ENCODE measurements around the gene OPCML. TPM values are rescaled to one million over a fixed set of nuclear protein-coding genes. Genes with fewer than 3 reads are reported as not detected.

OPCML gene
- total RNA-seq, 1 donor from 2014 or later, result 1.7 TPM

DNA sequence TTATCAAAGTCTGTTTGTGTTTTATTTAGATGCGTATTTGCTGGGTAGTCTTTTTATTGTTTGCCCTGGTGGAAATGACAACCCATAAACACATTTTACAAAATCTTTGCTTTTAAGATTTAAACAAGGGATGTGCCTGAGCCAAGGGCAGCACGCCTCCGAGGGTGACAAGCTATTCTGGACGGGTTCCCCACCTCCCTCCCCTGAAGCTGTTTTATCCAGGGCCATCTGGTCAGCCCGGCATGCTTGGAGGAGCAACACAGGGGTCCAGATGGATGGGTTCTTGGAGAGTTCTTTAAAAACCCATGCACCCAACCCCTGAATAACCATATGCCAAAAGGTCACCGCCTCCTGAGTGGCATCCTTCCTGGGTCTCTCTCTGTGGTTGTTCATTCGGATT is 408.9 kb downstream of the OPCML start:
- Mint-ChIP-seq H3K4me1 (ENCODE audit: low read depth) (no peaks in the 10 kb centered on the region), H3K4me3 (ENCODE audit: low read depth) (no peak overlapping the region)

DNA sequence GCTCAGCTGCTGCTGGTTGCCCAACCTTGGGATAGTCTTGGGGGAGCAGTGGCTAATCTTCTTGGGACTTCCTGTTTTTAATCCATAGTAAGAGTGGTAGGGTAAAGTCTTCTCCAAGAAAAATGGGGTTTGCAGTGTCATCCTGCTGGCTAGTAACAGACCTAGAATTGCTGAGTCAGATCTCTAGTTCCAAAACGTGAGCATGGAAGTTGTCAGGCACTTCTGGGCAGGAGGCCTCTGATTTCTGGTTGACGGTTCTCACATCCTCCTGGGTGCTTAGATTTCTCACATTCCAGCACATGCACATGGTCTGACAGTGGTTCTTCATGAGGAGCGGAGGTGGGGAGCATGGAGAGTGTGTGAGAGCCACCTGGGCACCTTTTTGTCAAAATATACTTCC is 410.0 kb downstream of the OPCML start:
- Mint-ChIP-seq H3K27ac (no peak overlapping the region), H3K27me3 (peaks cover 4% of the 10 kb centered on the region), H3K4me1 (ENCODE audit: low read depth) (no peaks in the 10 kb centered on the region), H3K9me3 (ENCODE audit: low read depth) (no peaks in the 10 kb centered on the region), H3K36me3 (ENCODE audit: insufficient read depth) (no peaks in the 10 kb centered on the region), H3K4me3 (ENCODE audit: low read depth) (no peak overlapping the region)
- TF ChIP-seq, protein P1, sequence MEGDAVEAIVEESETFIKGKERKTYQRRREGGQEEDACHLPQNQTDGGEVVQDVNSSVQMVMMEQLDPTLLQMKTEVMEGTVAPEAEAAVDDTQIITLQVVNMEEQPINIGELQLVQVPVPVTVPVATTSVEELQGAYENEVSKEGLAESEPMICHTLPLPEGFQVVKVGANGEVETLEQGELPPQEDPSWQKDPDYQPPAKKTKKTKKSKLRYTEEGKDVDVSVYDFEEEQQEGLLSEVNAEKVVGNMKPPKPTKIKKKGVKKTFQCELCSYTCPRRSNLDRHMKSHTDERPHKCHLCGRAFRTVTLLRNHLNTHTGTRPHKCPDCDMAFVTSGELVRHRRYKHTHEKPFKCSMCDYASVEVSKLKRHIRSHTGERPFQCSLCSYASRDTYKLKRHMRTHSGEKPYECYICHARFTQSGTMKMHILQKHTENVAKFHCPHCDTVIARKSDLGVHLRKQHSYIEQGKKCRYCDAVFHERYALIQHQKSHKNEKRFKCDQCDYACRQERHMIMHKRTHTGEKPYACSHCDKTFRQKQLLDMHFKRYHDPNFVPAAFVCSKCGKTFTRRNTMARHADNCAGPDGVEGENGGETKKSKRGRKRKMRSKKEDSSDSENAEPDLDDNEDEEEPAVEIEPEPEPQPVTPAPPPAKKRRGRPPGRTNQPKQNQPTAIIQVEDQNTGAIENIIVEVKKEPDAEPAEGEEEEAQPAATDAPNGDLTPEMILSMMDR (IDR thresholded peaks at IDR 0.05; ENCODE audit: unreplicated experiment), result no peak
- DNase-seq (ENCODE audit: low spot score, unreplicated experiment), result no peak

More for the DNA sequence above, 408.9 kb downstream of the OPCML start:
- Mint-ChIP-seq H3K36me3 (ENCODE audit: insufficient read depth) (no peaks in the 10 kb centered on the region), H3K27ac (no peak overlapping the region), H3K27me3 (peaks cover 4% of the 10 kb centered on the region), H3K9me3 (ENCODE audit: low read depth) (no peaks in the 10 kb centered on the region)
- TF ChIP-seq, protein P1 (IDR thresholded peaks at IDR 0.05; ENCODE audit: unreplicated experiment), result no peak
- DNase-seq (ENCODE audit: low spot score, unreplicated experiment), result no peak

DNA sequence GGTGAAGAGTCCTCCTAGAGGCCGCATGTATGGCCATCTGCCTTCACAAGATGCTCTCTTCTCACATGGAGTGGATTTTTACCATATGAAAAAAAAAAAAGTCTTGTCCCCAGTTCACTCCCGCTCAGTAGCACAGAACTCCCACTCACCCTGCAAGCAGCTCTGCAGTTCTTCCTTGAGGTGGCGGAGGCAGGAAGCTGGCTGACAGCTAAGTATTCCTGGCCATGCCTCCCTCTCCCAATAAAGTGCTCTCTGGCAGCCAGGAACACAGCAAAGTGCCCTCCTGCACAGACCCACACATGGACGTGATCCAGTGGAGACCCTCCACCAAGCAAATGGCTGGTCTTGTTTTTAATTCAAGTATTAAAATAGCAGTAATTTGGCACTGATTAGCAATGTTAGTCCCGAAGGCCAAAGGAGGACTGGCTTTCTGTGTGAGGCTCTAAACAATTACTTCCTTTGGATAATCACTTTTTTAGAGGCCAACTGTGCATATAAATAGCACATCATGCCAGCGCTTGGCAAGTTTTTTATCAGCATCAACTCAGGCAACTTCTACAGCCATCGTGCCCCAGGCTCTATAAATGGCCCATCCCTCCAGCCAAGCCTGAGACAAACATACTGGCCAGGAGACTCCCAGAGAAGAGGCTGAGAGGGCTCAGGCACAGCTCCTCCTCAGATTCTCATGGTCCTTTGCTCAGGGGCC is 413.6 kb downstream of the OPCML start:
- DNase-seq (ENCODE audit: low spot score, unreplicated experiment), result no peak
- Mint-ChIP-seq H3K27me3 (peaks cover 4% of the 10 kb centered on the region), H3K4me1 (ENCODE audit: low read depth) (peaks cover 6% of the 10 kb centered on the region), H3K27ac (no peak overlapping the region), H3K9me3 (ENCODE audit: low read depth) (no peaks in the 10 kb centered on the region), H3K36me3 (ENCODE audit: insufficient read depth) (no peaks in the 10 kb centered on the region), H3K4me3 (ENCODE audit: low read depth) (no peak overlapping the region)
- TF ChIP-seq, protein P1 (IDR thresholded peaks at IDR 0.05; ENCODE audit: unreplicated experiment), result no peak

DNA sequence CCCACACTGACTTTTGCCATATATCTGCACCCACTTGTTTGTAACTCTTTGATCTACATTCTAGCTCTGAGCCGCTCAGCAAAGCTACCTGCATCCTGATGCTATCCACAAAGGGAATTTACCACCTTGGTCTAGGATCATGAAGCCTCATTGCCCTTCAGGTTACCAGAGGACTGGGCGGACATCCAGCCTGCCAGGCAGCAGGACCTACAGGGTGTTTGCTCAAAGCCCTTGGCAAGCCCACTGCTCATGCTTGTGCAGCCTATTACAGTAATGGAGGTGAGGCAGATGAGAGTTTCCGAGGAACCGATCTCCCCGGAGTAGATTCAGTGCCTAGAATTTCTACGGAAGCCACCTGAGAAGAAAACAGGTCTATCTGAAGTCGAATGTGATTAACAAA is 417.2 kb downstream of the OPCML start:
- H3K4me3 Mint-ChIP-seq (ENCODE audit: low read depth), result no peak overlapping the region
- peaks cover 10% of the 10 kb centered on the region for H3K4me1 Mint-ChIP-seq (ENCODE audit: low read depth)
- H3K27me3 Mint-ChIP-seq, result peaks cover 4% of the 10 kb centered on the region

DNA sequence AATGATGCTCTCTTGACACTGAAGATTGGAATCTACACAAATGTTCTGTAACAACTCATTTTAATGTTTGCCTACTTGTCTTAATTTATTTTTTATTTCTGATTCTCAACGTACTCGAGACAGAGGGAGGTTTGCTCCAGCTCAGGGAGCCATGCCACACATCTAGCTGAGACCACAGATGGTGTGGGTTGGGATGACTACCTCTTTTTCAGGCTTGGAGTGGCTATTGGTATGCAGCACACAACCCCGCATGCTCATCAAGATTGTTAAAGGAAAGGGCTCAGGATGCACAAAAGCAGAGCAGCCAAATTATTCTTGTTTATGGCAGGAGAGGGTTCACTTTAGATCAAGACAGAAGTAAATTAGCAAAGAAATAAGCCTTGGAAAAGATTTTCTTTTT is 424.5 kb downstream of the OPCML start:
- no peak overlapping the region for H3K27ac Mint-ChIP-seq
- no peaks in the 10 kb centered on the region for H3K36me3 Mint-ChIP-seq (ENCODE audit: insufficient read depth)
- no peak overlapping the region for H3K4me3 Mint-ChIP-seq (ENCODE audit: low read depth)
- DNase-seq (ENCODE audit: low spot score, unreplicated experiment), result no peak
- no peaks in the 10 kb centered on the region for H3K27me3 Mint-ChIP-seq
- TF ChIP-seq, protein P1 (IDR thresholded peaks at IDR 0.05; ENCODE audit: unreplicated experiment), result no peak
- peaks cover 4% of the 10 kb centered on the region for H3K9me3 Mint-ChIP-seq (ENCODE audit: low read depth)
- peaks cover 9% of the 10 kb centered on the region for H3K4me1 Mint-ChIP-seq (ENCODE audit: low read depth)

More for the DNA sequence above, 417.2 kb downstream of the OPCML start:
- Mint-ChIP-seq H3K9me3 (ENCODE audit: low read depth) (peaks cover 5% of the 10 kb centered on the region), H3K36me3 (ENCODE audit: insufficient read depth) (peaks cover 2% of the 10 kb centered on the region), H3K27ac (no peak overlapping the region)
- TF ChIP-seq, protein P1 (IDR thresholded peaks at IDR 0.05; ENCODE audit: unreplicated experiment), result no peak
- no peak for DNase-seq (ENCODE audit: low spot score, unreplicated experiment)
